ENCODE measurements around the gene CWF19L2. TPM values are rescaled to one million over a fixed set of nuclear protein-coding genes. Genes with fewer than 3 reads are reported as not detected.
"Not testable (repeated sequence)": the region's sequence is repeated elsewhere in the genome, so short reads cannot be mapped to it uniquely, and the experiment has no call there.

CWF19L2 gene
- total and polyA plus RNA-seq, 7 experiments from 2014 or later = 9.6 to 38.9 (median 22.7) TPM

- H3K9me3 ChIP-seq (ENCODE audit: control insufficient read depth in 2 of 3, low read length in 3 of 3) = no peaks in the 10 kb centered on the region
- no peak overlapping the region for H3K4me3 ChIP-seq (ENCODE audit: low read length)
- Mint-ChIP-seq H3K36me3 (no peaks in the 10 kb centered on the region), H3K27ac (no peak overlapping the region), H3K27me3 (peaks cover 27 to 83% (median 54%) of the 10 kb centered on the region in 5 donors), H3K4me1 (no peaks in the 10 kb centered on the region), H3K4me3 (no peak overlapping the region), H3K9me3 (no peaks in the 10 kb centered on the region)
- DNase-seq (no peak), ATAC-seq (no peak)
- no peak overlapping the region for H3K27ac ChIP-seq (ENCODE audit: low read depth, low read length)
- H3K4me1 ChIP-seq (ENCODE audit: control insufficient read depth in 2 of 2, insufficient read depth in 2 of 2, low read length in 2 of 2) = no peaks in the 10 kb centered on the region
- ChIA-PET CTCF (no interaction called here), POLR2A (no interaction called here)
- intact Hi-C loops (cut with micrococcal nuclease) = no loop called here
- no peaks in the 10 kb centered on the region for H3K27me3 ChIP-seq (ENCODE audit: control insufficient read depth in 2 of 2, insufficient read depth in 2 of 2, low read length in 2 of 2)
- H3K36me3 ChIP-seq (ENCODE audit: control insufficient read depth in 2 of 3, insufficient read depth in 3 of 3, low read length in 3 of 3) = no peaks in the 10 kb centered on the region
Measured at GRCh38 chr11:107472966-107473365, 15.3 kb upstream of the CWF19L2 start.

- peaks cover 0 to 7% (median 2%) of the 10 kb centered on the region in 5 donors for H3K36me3 Mint-ChIP-seq
- no peak overlapping the region for H3K4me3 Mint-ChIP-seq
- CTCF ChIA-PET = no interaction called here
- Histone ChIP-seq H3K27me3 (ENCODE audit: control insufficient read depth in 2 of 2, insufficient read depth in 2 of 2, low read length in 2 of 2) (no peaks in the 10 kb centered on the region), H3K4me3 (ENCODE audit: low read length) (no peak overlapping the region), H3K4me1 (ENCODE audit: control insufficient read depth in 2 of 2, insufficient read depth in 2 of 2, low read length in 2 of 2) (no peaks in the 10 kb centered on the region), H3K9me3 (ENCODE audit: control insufficient read depth in 2 of 3, low read length in 3 of 3) (no peaks in the 10 kb centered on the region), H3K36me3 (ENCODE audit: control insufficient read depth in 2 of 3, insufficient read depth in 3 of 3, low read length in 3 of 3) (no peaks in the 10 kb centered on the region), H3K27ac (ENCODE audit: low read depth, low read length) (no peak overlapping the region)
- POLR2A ChIA-PET = no interaction called here
- ATAC-seq = no peak
- peaks cover under 1 to 8% (median 4%) of the 10 kb centered on the region in 11 donors for H3K9me3 Mint-ChIP-seq
- intact Hi-C loops (cut with micrococcal nuclease) = no loop called here
- DNase-seq = no peak
- H3K27me3 Mint-ChIP-seq = peaks cover 18 to 76% (median 33%) of the 10 kb centered on the region in 5 donors
- no peak overlapping the region for H3K27ac Mint-ChIP-seq
- no peaks in the 10 kb centered on the region for H3K4me1 Mint-ChIP-seq
Measured at GRCh38 chr11:107468596-107468995, 11.0 kb upstream of the CWF19L2 start.

- Histone ChIP-seq H3K4me1 (ENCODE audit: control insufficient read depth in 2 of 2, insufficient read depth in 2 of 2, low read length in 2 of 2) (no peaks in the 10 kb centered on the region), H3K27ac (ENCODE audit: low read depth, low read length) (no peak overlapping the region), H3K36me3 (ENCODE audit: control insufficient read depth in 2 of 3, insufficient read depth in 3 of 3, low read length in 3 of 3) (no peaks in the 10 kb centered on the region), H3K9me3 (ENCODE audit: control insufficient read depth in 2 of 3, low read length in 3 of 3) (no peaks in the 10 kb centered on the region), H3K4me3 (ENCODE audit: low read length) (no peak overlapping the region), H3K27me3 (ENCODE audit: control insufficient read depth in 2 of 2, insufficient read depth in 2 of 2, low read length in 2 of 2) (no peaks in the 10 kb centered on the region)
- intact Hi-C loops (cut with micrococcal nuclease) = no loop called here
- H3K4me3 Mint-ChIP-seq = no peak overlapping the region
- H3K4me1 Mint-ChIP-seq = no peaks in the 10 kb centered on the region
- CTCF ChIA-PET = no interaction called here
- POLR2A ChIA-PET = interaction anchor here (0.6 kb wide), 1 partner anchor 548 kb away, joined by 3 read pairs; no protein-coding TSS in a partner anchor
- peaks cover 0 to 11% (median 5%) of the 10 kb centered on the region in 5 donors for H3K36me3 Mint-ChIP-seq
- H3K27me3 Mint-ChIP-seq = peaks cover 24 to 72% (median 37%) of the 10 kb centered on the region in 5 donors
- ATAC-seq = no peak
- DNase-seq = no peak
- H3K27ac Mint-ChIP-seq = no peak overlapping the region
- peaks cover 5 to 13% (median 8%) of the 10 kb centered on the region in 11 donors for H3K9me3 Mint-ChIP-seq
Measured at GRCh38 chr11:107467696-107468095, 10.1 kb upstream of the CWF19L2 start.

GRCh38 chr11:107466275-107466866, 8.7 kb upstream of the CWF19L2 start:
- H3K4me1 Mint-ChIP-seq; H3K4me1 ChIP-seq (ENCODE audit: control insufficient read depth in 2 of 2, insufficient read depth in 2 of 2, low read length in 2 of 2); intact Hi-C loops (cut with micrococcal nuclease); H3K27ac Mint-ChIP-seq; H3K4me3 Mint-ChIP-seq; H3K4me3 ChIP-seq (ENCODE audit: low read length); H3K36me3 ChIP-seq (ENCODE audit: control insufficient read depth in 2 of 3, insufficient read depth in 3 of 3, low read length in 3 of 3); DNase-seq; POLR2A ChIA-PET; H3K9me3 ChIP-seq (ENCODE audit: control insufficient read depth in 2 of 3, low read length in 3 of 3); H3K27ac ChIP-seq (ENCODE audit: low read depth, low read length); ATAC-seq; CTCF ChIA-PET; H3K27me3 ChIP-seq (ENCODE audit: control insufficient read depth in 2 of 2, insufficient read depth in 2 of 2, low read length in 2 of 2): not testable (repeated sequence)
- Mint-ChIP-seq H3K36me3 (peaks cover 0 to 11% (median 5%) of the 10 kb centered on the region in 5 donors), H3K27me3 (peaks cover 26 to 60% (median 31%) of the 10 kb centered on the region in 5 donors), H3K9me3 (peaks cover 5 to 13% (median 8%) of the 10 kb centered on the region in 11 donors)

GRCh38 chr11:107457205-107457557, 444 bp downstream of the CWF19L2 start:
- H3K9me3 Mint-ChIP-seq = peaks cover 0 to 2% (median 0%) of the 10 kb centered on the region in 11 donors
- peaks cover 0 to 6% (median 0%) of the 10 kb centered on the region in 5 donors for H3K27me3 Mint-ChIP-seq
- Histone ChIP-seq H3K4me1 (ENCODE audit: control insufficient read depth in 2 of 2, insufficient read depth in 2 of 2, low read length in 2 of 2) (peaks cover 7 to 13% of the 10 kb centered on the region in 2 donors), H3K4me3 (ENCODE audit: low read length) (peak overlapping the region; percentile 91), H3K9me3 (ENCODE audit: control insufficient read depth in 2 of 3, low read length in 3 of 3) (no peaks in the 10 kb centered on the region), H3K27me3 (ENCODE audit: control insufficient read depth in 2 of 2, insufficient read depth in 2 of 2, low read length in 2 of 2) (no peaks in the 10 kb centered on the region), H3K36me3 (ENCODE audit: control insufficient read depth in 2 of 3, insufficient read depth in 3 of 3, low read length in 3 of 3) (peaks cover 0 to 26% (median 5%) of the 10 kb centered on the region in 3 experiments), H3K27ac (ENCODE audit: low read depth, low read length) (peak overlapping the region; percentile 82)
- ATAC-seq = peak; percentile 27
- CTCF ChIA-PET = interaction anchor here (0.6 to 1.4 kb wide), 3 partner anchors 10 to 776 kb away, joined by 3 to 4 read pairs (median 3); no protein-coding TSS in a partner anchor
- POLR2A ChIA-PET = interaction anchor here (0.6 to 3.5 kb wide), 7 partner anchors 10 to 1132 kb away, joined by 3 to 23 read pairs (median 4); partner anchors contain the start of genes ALKBH8 and CUL5
- DNase-seq = peak in 1 of 9 donors; percentile 9
- intact Hi-C loops (cut with micrococcal nuclease) = loop anchor here (1.0 to 5.0 kb wide), 15 partner anchors 58 to 1435 kb away; partner anchors contain the start of genes AASDHPPT (in 2 of the 2), ALKBH8 (in 2 of the 2), C11orf65 (in 2 of the 2) and KBTBD3 (in 2 of the 2)
- peaks cover 4 to 20% (median 8%) of the 10 kb centered on the region in 5 donors for H3K36me3 Mint-ChIP-seq
- H3K4me1 Mint-ChIP-seq = peaks cover 19 to 53% (median 34%) of the 10 kb centered on the region in 7 donors
- H3K4me3 Mint-ChIP-seq = peak overlapping the region; percentile 84 to 100 (median 93)
- H3K27ac Mint-ChIP-seq = peak overlapping the region; percentile 87 to 98 (median 96)

DNA sequence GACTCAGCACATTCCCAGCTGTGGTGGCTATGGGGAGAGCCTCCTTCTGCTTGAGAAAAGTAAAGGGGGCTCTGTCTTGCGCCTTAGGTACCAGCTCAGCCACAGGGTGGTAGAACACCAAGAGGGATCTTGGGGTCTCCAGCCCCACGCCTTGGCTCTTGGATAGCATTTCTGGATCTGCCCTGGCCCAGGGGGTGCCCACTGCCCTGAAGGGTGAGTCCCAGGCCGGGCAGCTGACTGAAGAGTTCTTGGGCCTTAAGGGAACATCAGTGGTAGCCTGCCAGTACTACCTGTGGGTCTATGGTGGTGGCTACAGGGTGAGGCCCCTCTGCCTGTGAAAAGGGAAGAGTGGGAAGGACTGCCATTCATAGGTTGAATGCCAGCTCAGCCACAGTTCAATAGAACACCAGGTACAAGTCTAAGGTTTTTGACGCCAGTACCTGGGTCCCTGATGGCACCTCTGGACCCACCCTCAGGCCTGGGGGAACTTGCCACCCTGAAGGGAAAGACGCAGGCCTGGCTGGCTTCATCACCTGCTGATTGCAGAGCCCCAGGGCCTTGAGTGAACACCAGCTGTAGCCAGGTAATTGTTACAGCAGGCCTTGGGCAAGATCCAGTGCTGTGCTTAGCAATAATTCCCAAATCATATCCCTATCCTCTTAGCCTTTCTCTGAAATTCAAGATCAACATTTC, 3.9 kb downstream of the CWF19L2 start:
- Histone ChIP-seq H3K36me3 (ENCODE audit: control insufficient read depth in 2 of 3, insufficient read depth in 3 of 3, low read length in 3 of 3) (peaks cover 0 to 27% (median 5%) of the 10 kb centered on the region in 3 experiments), H3K27me3 (ENCODE audit: control insufficient read depth in 2 of 2, insufficient read depth in 2 of 2, low read length in 2 of 2) (no peaks in the 10 kb centered on the region), H3K27ac (ENCODE audit: low read depth, low read length) (no peak overlapping the region), H3K4me1 (ENCODE audit: control insufficient read depth in 2 of 2, insufficient read depth in 2 of 2, low read length in 2 of 2) (peaks cover 7 to 13% of the 10 kb centered on the region in 2 donors), H3K4me3 (ENCODE audit: low read length) (no peak overlapping the region), H3K9me3 (ENCODE audit: control insufficient read depth in 2 of 3, low read length in 3 of 3) (no peaks in the 10 kb centered on the region)
- Mint-ChIP-seq H3K27ac (no peak overlapping the region), H3K4me3 (no peak overlapping the region), H3K9me3 (peaks cover 0 to 2% (median 0%) of the 10 kb centered on the region in 11 donors), H3K27me3 (no peaks in the 10 kb centered on the region), H3K36me3 (peaks cover 6 to 36% (median 14%) of the 10 kb centered on the region in 5 donors), H3K4me1 (peaks cover 26 to 82% (median 63%) of the 10 kb centered on the region in 7 donors)
- ChIA-PET POLR2A (no interaction called here), CTCF (interaction anchor here (1.0 kb wide), 1 partner anchor 11 kb away, joined by 3 read pairs; no protein-coding TSS in a partner anchor)
- ATAC-seq = no peak
- DNase-seq = no peak
- intact Hi-C loops (cut with micrococcal nuclease) = no loop called here

Measured in naive thymus-derived CD4-positive, alpha-beta T cell (primary cell).